H9 (cell line): ENCODE measurements around the gene GLT1D1. TPM values are rescaled to one million over a fixed set of nuclear protein-coding genes. Genes with fewer than 3 reads are reported as not detected.

Experiments used
- DNase-seq: peaks from one replicate; pipeline ENCODE4 v3.0.0-alpha.2; 2017
- H2AFZ ChIP-seq: one replicate; pipeline ENCODE4 v1.6.1; 2013; ENCODE audit warnings: mild to moderate bottlenecking, low read length, control low read depth, moderate library complexity
- H2AK5ac ChIP-seq: 2 replicates; pipeline ENCODE4 v1.6.1; 2013; ENCODE audit warnings: low read length, control low read depth, mixed read lengths; ENCODE audit not compliant: insufficient read length
- H2BK120ac ChIP-seq: one replicate; pipeline ENCODE4 v1.6.1; 2013; ENCODE audit warnings: low read depth, mild to moderate bottlenecking, low read length, control low read depth, inconsistent platforms; ENCODE audit not compliant: poor library complexity, severe bottlenecking
- H2BK12ac ChIP-seq: 2 replicates; pipeline ENCODE4 v1.6.1; 2013; ENCODE audit warnings: low read length, control low read depth, mixed read lengths, low read depth; ENCODE audit not compliant: insufficient read length
- H2BK15ac ChIP-seq: 2 replicates; pipeline ENCODE4 v1.6.1; 2013; ENCODE audit warnings: low read depth, low read length, control low read depth
- H2BK20ac ChIP-seq: one replicate; pipeline ENCODE4 v1.6.1; 2013; ENCODE audit warnings: low read depth, mild to moderate bottlenecking, low read length, control low read depth, inconsistent platforms; ENCODE audit not compliant: poor library complexity, severe bottlenecking
- H2BK5ac ChIP-seq: 2 replicates; pipeline ENCODE4 v1.6.1; 2013; ENCODE audit warnings: low read length, control low read depth, mixed read lengths; ENCODE audit not compliant: insufficient read length
- H3K14ac ChIP-seq: 2 replicates; pipeline ENCODE4 v1.6.1; 2013; ENCODE audit warnings: low read length, control low read depth; ENCODE audit not compliant: insufficient read depth
- H3K18ac ChIP-seq: 2 replicates; pipeline ENCODE4 v1.6.1; 2013; ENCODE audit warnings: low read depth, mild to moderate bottlenecking, mixed read lengths, low read length, control low read depth; ENCODE audit not compliant: insufficient read length
- H3K23ac ChIP-seq: 2 replicates; pipeline ENCODE4 v1.6.1; 2013; ENCODE audit warnings: low read length, control low read depth, mixed read lengths, low read depth; ENCODE audit not compliant: insufficient read length
- H3K23me2 ChIP-seq: 2 replicates; pipeline ENCODE4 v1.6.1; 2013; ENCODE audit warnings: low read depth, mild to moderate bottlenecking, mixed read lengths, low read length, control low read depth; ENCODE audit not compliant: insufficient read length, poor library complexity, severe bottlenecking
- H3K27ac ChIP-seq: 2 replicates; pipeline ENCODE4 v1.5.1; 2013; ENCODE audit warnings: low read length, control low read depth, mixed read lengths, low read depth; ENCODE audit not compliant: insufficient read length
- H3K27me3 ChIP-seq: 2 replicates; pipeline ENCODE4 v1.6.1; 2013; ENCODE audit warnings: low read length, control low read depth, inconsistent platforms; ENCODE audit not compliant: insufficient read depth
- H3K4ac ChIP-seq: 2 replicates; pipeline ENCODE4 v1.6.1; 2013; ENCODE audit warnings: low read depth, mild to moderate bottlenecking, control low read depth, inconsistent platforms, low read length, moderate library complexity
- H3K4me1 ChIP-seq: 2 replicates; pipeline ENCODE4 v1.6.1; 2013; ENCODE audit warnings: low read length, control low read depth, inconsistent platforms; ENCODE audit not compliant: insufficient read depth
- H3K4me2 ChIP-seq: 2 replicates; pipeline ENCODE4 v1.6.1; 2013; ENCODE audit warnings: low read length, control low read depth, mixed read lengths; ENCODE audit not compliant: insufficient read length, insufficient read depth
- H3K56ac ChIP-seq: 2 replicates; pipeline ENCODE4 v1.6.1; 2013; ENCODE audit warnings: low read depth, mild to moderate bottlenecking, mixed read lengths, low read length, control low read depth; ENCODE audit not compliant: insufficient read length
- H3K79me1 ChIP-seq: 2 replicates; pipeline ENCODE4 v1.6.1; 2013; ENCODE audit warnings: low read depth, mild to moderate bottlenecking, moderate library complexity, low read length, control low read depth, inconsistent platforms; ENCODE audit not compliant: insufficient read depth, poor library complexity, severe bottlenecking
- H3K79me2 ChIP-seq: 2 replicates; pipeline ENCODE4 v1.6.1; 2013; ENCODE audit warnings: low read length, control low read depth, inconsistent platforms; ENCODE audit not compliant: insufficient read depth
- H3K9ac ChIP-seq: 2 replicates; pipeline ENCODE4 v1.6.1; 2013; ENCODE audit warnings: low read length, control low read depth, mixed read lengths; ENCODE audit not compliant: insufficient read length; ENCODE audit errors: extremely low read depth
- H3K9me3 ChIP-seq: one replicate; pipeline ENCODE4 v1.6.1; 2013; ENCODE audit warnings: low read depth, low read length, inconsistent platforms; ENCODE audit not compliant: control insufficient read depth
- H3T11ph ChIP-seq: one replicate; pipeline ENCODE4 v1.6.1; 2013; ENCODE audit warnings: mild to moderate bottlenecking, low read length, control low read depth, inconsistent platforms
- H4K20me1 ChIP-seq: one replicate; pipeline ENCODE4 v1.6.1; 2013; ENCODE audit not compliant: control insufficient read depth, insufficient read length, insufficient read depth
- H4K5ac ChIP-seq: 2 replicates; pipeline ENCODE4 v1.6.1; 2013; ENCODE audit warnings: low read depth, mild to moderate bottlenecking, mixed read lengths, low read length, control low read depth; ENCODE audit not compliant: insufficient read length
- H4K8ac ChIP-seq: replicated peaks from 2 replicates; pipeline ENCODE4 v1.6.1; 2013; ENCODE audit warnings: low read length, control low read depth, mixed read lengths, low read depth; ENCODE audit not compliant: insufficient read length
- H4K91ac ChIP-seq: 2 replicates; pipeline ENCODE4 v1.6.1; 2013; ENCODE audit warnings: low read depth, mild to moderate bottlenecking, moderate library complexity, mixed read lengths, low read length, control low read depth; ENCODE audit not compliant: insufficient read length
- H3K27ac Mint-ChIP-seq, 3 experiments: 2 replicates in 2 of 3; 3 replicates in 1 of 3; pipeline ENCODE4 v1.8.0; 2020 to 2021; ENCODE audit warnings: mixed read lengths in 3 of 3, mild to moderate bottlenecking in 1 of 3, moderate library complexity in 1 of 3
- H3K27me3 Mint-ChIP-seq: 2 replicates; pipeline ENCODE4 v1.8.0; 2021; ENCODE audit warnings: low read depth, mild to moderate bottlenecking, moderate library complexity, mixed read lengths
- H3K36me3 Mint-ChIP-seq, 3 experiments: 2 replicates in 2 of 3; 3 replicates in 1 of 3; pipeline ENCODE4 v1.8.0; 2020 to 2021; ENCODE audit warnings: low read depth in 3 of 3, mixed read lengths in 3 of 3; ENCODE audit not compliant: insufficient read depth in 1 of 3
- H3K4me1 Mint-ChIP-seq, 2 experiments: 2 replicates each; pipeline ENCODE4 v1.8.0; 2020; ENCODE audit warnings: mixed read lengths in 2 of 2
- H3K4me3 Mint-ChIP-seq, 2 experiments: 2 replicates in 1 of 2; 3 replicates in 1 of 2; pipeline ENCODE4 v1.8.0; 2020 to 2021; ENCODE audit warnings: mild to moderate bottlenecking in 2 of 2, mixed read lengths in 2 of 2, moderate library complexity in 1 of 2
- H3K9me3 Mint-ChIP-seq, 2 experiments: 2 replicates in 1 of 2; 3 replicates in 1 of 2; pipeline ENCODE4 v1.8.0; 2020; ENCODE audit warnings: mild to moderate bottlenecking in 2 of 2, mixed read lengths in 2 of 2, moderate library complexity in 1 of 2
- WGBS: extraction: QIAGEN DNeasy Blood & Tissue Kit; methylation state at CpG from one replicate; pipeline ENCODE4 v1.1.7; 2013; ENCODE audit warnings: missing lambda C conversion rate, low lambda C conversion rate, mixed read lengths; ENCODE audit not compliant: insufficient read length; ENCODE audit errors: extremely low coverage; 5-methylcytosine and 5-hydroxymethylcytosine counted together
- total RNA-seq: library from RNA; stranded (reverse); gene quantifications from 2 replicates; pipeline ENCODE4 v1.2.1, GENCODE V29; 2021
- TF ChIP-seq, protein P1 (sequence below): fragments of 200-600 bp; sonication (generic); conservative IDR thresholded peaks from 3 replicates; pipeline ENCODE4 v1.8.0; 2021; ENCODE audit warnings: antibody characterized with exemption, mild to moderate bottlenecking

Gene GLT1D1
- total RNA-seq, 1 experiment from 2014 or later, result 7.0 TPM

DNA sequence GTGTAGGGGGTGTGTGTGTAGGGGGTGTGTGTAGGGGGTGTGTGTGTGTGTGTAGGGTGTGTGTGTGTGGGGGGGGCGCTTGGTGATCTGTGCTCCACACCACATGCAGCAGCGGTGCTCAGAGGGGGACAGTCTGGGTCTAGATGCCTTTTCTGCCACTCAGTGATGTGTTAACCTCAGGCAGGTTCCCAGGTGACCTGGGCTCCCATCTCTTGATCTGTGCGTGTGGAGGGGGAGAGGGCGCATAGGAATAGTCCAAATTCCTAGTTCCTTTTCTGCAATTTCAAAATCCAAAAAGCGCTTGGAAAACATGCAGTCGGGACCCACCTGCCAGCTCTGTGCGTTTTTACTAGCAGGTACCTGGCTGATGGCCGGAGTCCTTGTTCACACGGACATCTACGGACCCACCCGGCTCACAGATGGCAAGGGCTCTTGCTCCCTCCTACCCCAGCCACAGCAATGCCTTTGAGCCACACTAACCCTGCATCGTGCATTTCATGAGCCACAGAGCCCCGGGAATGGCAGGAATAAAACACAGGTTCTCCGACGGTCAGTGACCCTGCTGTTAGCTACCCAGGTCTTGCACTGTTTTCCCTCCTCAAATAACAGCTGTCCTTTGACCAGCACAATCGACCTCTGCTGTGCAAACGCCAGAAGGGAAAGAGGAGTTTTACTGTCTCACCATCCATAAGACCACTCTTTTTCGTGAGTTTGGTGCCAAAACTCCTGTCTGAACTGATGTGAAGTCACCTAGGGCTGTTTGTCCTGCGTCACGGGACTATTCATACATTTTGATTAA is 120.8 kb downstream of the GLT1D1 start:
- Histone ChIP-seq H2AFZ (no peak overlapping the region), H3K23me2 (peaks cover 2% of the 10 kb centered on the region), H3K79me2 (no peaks in the 10 kb centered on the region), H2AK5ac (no peak overlapping the region), H3K27me3 (no peaks in the 10 kb centered on the region; the same call in 1 of the 2 replicates), H2BK120ac (no peak overlapping the region), H2BK12ac (no peak overlapping the region), H4K91ac (no peak overlapping the region), H3K4me1 (peaks cover 4% of the 10 kb centered on the region; the same call in 1 of the 2 replicates), H3K9me3 (no peaks in the 10 kb centered on the region), H3K4me2 (no peak overlapping the region), H2BK15ac (no peak overlapping the region), H3K23ac (no peak overlapping the region), H4K5ac (no peak overlapping the region), H2BK5ac (no peak overlapping the region), H4K8ac (no peak overlapping the region), H4K20me1 (peaks cover 3% of the 10 kb centered on the region), H3K4ac (no peak overlapping the region), H3K9ac (no peak overlapping the region), H3K18ac (no peak overlapping the region), H3T11ph (no peak overlapping the region), H3K14ac (no peak overlapping the region), H2BK20ac (no peak overlapping the region), H3K79me1 (no peaks in the 10 kb centered on the region), H3K56ac (no peak overlapping the region), H3K27ac (no peak overlapping the region)
- peaks cover 43 to 61% of the 10 kb centered on the region in 2 experiments for H3K4me1 Mint-ChIP-seq
- H3K27ac Mint-ChIP-seq, result peak overlapping the region in 1 of 3 experiments; percentile 34; a peak in 1 of 7 replicates
- H3K4me3 Mint-ChIP-seq, result no peak overlapping the region
- no peak for DNase-seq
- WGBS, result no CpG with 5 or more reads among the region's 20 CpGs
- no peaks in the 10 kb centered on the region; a peak in 2 of 7 replicates for H3K36me3 Mint-ChIP-seq
- TF ChIP-seq, protein P1, sequence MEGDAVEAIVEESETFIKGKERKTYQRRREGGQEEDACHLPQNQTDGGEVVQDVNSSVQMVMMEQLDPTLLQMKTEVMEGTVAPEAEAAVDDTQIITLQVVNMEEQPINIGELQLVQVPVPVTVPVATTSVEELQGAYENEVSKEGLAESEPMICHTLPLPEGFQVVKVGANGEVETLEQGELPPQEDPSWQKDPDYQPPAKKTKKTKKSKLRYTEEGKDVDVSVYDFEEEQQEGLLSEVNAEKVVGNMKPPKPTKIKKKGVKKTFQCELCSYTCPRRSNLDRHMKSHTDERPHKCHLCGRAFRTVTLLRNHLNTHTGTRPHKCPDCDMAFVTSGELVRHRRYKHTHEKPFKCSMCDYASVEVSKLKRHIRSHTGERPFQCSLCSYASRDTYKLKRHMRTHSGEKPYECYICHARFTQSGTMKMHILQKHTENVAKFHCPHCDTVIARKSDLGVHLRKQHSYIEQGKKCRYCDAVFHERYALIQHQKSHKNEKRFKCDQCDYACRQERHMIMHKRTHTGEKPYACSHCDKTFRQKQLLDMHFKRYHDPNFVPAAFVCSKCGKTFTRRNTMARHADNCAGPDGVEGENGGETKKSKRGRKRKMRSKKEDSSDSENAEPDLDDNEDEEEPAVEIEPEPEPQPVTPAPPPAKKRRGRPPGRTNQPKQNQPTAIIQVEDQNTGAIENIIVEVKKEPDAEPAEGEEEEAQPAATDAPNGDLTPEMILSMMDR, result no peak
- H3K9me3 Mint-ChIP-seq, result no peaks in the 10 kb centered on the region
- H3K27me3 Mint-ChIP-seq, result peaks cover 56% of the 10 kb centered on the region
